ENCODE data around the gene RPS21. TPM values are rescaled to one million over a fixed set of nuclear protein-coding genes. Genes with fewer than 3 reads are reported as not detected.

The RPS21 gene
- 612 and 719 TPM in 2 replicates for total RNA-seq

GRCh38 chr20:62386383-62387218, at the start of gene RPS21:
RPS21 (plus strand) TSS chr20:62387103; CDS start chr20:62387339, 236 bp downstream.
- DNase-seq (ENCODE audit: low read depth in 2 of 2): peak; percentile 84 to 94

GRCh38 chr20:62337558-62338293, 49.2 kb upstream of the RPS21 start:
- DNase-seq (ENCODE audit: low read depth in 2 of 2): no peak

GRCh38 chr20:62338294-62338620, 48.6 kb upstream of the RPS21 start:
- DNase-seq (ENCODE audit: low read depth in 2 of 2): no peak

- DNase-seq (ENCODE audit: low read depth in 2 of 2): no peak
These were observed 47.2 kb upstream of the RPS21 start for GRCh38 chr20:62339647-62340062.

DNA sequence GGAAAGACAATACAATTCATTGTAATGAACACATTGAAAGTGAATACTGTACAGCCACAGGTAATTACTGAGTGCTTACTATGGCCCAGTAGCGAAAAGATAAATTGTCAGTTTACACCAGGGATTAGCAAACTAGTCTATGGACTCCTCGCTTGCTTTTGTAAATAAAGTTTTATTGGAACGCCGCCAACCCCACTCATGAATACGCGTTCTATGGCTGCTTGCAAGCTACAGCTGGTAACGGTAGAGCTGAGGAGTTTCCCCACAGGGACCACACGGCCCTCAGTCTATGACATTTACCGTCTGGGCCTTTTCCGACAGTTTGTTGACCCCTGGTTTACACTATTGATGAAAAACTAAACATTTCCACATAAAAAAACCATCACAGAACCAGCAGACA, 44.0 kb upstream of the RPS21 start:
- DNase-seq (ENCODE audit: low read depth in 2 of 2): no peak

- DNase-seq (ENCODE audit: low read depth in 2 of 2): no peak
These were observed 42.8 kb upstream of the RPS21 start for GRCh38 chr20:62344092-62344491.

DNA sequence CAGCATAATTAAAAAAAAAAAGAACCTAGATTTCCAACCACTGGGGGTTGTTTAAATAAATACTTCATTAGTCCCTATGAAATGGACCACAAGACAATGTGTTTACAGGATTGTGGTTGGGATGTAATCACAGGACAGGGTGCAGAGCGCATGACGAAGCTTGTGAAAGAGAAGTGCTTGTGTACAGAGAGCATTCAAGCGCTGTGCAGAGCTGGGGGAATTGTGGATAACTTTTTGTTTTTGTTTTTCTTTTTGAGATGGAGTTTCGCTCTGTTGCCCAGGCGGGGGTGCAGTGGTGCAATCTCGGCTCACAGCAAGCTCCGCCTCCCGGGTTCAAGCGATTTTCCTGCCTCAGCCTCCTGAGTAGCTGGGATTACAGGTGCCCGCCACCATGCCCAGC, 42.1 kb upstream of the RPS21 start:
- DNase-seq (ENCODE audit: low read depth in 2 of 2): no peak

DNA sequence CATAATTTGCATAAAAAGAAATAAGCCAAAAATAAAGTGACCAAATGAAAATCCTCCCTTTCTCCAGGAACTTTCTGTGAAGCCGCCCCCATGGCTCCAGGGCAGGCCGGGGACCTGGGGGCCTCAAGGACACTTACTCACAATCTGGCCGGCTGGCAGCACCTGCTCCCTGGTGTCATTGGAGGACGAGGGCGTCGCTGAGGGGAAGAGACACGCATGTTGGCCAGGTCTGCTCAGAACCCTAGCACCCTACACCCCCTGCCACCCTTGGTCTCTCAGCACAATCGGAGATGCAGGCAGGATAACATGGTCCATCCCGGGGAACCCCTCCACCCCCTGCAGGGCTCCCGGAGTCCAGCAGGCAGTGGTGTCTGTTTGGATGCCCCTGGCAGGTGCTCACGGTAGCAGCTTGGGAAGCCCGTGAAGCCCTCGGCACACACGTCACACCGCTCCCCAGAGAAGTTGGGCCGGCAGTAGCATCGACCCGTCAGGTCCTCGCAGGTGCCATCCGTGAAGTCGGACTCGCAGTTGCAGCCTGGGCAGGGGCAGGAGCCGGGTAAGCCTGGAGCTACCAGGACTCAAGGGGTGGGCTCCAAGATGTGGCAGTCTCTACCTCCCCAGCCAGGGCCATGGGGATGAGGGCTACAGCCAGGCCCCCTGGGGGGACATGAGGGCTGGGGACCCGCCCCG, 41.1 kb upstream of the RPS21 start:
- DNase-seq (ENCODE audit: low read depth in 2 of 2): no peak

DNA sequence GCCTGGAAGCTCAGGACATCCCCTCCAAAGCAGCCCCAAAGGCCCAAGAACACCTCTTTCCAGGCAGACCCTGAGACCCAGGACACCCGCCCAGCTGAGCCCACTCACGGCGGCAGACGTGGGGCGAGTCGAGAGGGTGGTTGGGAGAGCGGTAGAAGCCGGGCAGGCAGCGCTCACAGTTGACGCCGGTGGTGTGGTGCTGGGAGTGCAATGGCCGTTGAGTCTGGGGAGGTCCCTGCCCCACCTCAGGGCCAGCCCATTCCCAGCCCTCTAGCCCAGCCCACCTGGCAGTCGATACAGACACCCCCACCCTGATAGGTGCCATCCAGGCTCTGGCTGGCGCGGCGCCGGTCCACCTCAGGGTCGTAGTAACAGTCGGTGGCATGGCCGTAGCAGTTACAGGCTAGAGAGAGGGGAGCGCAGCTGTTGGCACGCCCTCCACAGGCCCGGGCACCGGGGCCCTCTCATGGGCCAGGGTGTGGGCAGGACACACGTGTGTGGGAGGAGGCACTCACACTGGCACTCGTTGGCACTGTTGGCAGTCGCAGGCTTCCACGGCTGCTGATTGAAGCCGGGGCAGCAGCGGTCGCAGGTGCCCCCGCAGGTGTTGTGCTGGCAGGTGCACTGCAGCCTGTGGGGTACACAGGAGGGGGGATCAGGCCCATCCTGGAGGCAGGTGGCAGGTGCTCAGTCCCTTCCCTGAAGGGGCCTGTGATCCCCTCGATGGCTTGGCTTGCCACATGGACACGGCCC, 40.3 kb upstream of the RPS21 start:
- DNase-seq (ENCODE audit: low read depth in 2 of 2): no peak

GRCh38 chr20:62347151-62347404, 39.8 kb upstream of the RPS21 start:
- DNase-seq (ENCODE audit: low read depth in 2 of 2): no peak

DNA sequence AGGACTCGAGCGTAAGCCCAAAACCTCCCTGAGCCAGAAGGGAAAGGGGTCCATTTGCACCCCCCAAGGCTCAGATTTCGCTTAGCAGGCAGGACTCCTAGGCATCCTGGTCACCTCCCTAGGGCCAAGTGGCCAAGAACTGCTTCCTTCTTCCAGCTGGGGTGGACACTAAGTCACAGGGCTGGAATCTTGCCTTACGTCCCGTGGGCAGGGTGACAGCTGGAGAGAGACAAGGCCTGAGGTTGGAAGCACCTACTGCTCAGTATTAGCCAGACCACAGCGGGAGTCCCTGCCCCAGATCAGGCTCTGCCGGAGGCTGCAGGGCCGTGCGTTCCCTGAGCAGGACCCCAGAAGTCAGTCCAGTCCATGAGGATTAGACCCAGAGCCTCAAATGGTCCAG, 39.5 kb upstream of the RPS21 start:
- no peak for DNase-seq (ENCODE audit: low read depth in 2 of 2)

GRCh38 chr20:62348604-62349003, 38.3 kb upstream of the RPS21 start:
- no peak for DNase-seq (ENCODE audit: low read depth in 2 of 2)

- no peak for DNase-seq (ENCODE audit: low read depth in 2 of 2)
These were observed 37.3 kb upstream of the RPS21 start for GRCh38 chr20:62349556-62350097.

DNA sequence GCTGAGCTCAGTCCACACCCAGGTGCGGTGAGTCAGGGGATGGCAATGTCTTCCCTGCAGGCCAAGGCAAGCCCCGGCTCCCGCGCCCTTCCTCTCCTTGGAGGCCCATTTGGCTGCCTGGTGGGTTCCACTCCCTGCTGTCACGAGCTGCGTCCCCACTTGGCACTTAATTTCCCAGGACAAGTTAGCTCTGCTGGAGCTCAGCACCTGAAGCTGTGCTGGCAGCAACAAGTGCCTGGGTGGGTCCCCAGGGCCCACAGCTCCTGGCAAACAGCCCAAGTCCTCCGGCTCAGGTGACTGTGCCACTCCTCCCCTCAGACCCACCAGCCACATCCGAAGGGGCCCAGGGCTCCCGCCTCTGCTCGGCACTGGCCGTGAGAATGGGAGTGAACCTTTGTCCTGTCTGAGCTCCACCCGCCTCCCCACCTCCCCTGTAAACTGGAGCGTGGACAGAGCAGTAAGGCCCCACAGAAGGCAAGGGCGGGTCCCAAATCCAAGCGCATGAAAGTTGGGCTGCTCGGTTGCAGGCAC, 36.7 kb upstream of the RPS21 start:
- no peak for DNase-seq (ENCODE audit: low read depth in 2 of 2)

DNA sequence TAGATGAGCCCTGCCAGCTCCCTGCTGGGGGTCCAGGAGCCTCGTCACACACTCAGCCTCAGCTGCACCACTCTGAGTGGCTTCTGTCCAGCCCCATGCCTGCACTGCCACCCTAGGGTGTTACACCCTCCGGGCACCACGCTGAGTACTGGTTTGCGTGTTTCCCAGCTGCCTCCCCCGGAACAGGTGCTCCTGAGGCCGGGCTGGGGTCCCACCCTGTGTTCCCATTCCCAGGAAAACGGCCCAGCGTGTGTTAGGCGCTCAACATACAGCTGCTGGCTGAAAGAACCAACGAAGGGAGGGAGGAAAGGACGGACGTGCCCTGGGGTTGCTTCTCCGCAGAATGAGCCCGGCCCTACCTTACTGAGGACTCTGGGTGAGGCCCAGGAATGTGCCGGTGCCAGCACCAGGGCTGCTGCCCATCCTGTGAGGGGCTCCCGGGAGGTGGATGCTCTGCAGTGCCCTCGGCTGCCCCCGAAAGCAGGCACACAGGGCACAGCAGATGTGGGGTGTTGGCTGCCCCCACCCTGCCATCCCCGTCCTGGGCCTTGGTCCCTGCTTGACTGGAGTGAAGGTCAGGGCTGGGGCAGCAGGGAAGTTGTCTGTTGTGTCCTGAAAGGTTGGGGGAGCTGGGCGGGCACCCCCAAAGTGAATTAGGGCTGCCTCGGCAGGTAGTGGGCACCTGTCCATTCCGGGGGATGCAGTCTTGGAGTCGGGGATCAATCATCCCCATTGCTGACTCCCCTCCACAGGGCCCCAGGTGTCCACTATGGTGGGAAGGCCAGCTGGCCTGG, 36.1 kb upstream of the RPS21 start:
- DNase-seq (ENCODE audit: low read depth in 2 of 2): no peak

DNA sequence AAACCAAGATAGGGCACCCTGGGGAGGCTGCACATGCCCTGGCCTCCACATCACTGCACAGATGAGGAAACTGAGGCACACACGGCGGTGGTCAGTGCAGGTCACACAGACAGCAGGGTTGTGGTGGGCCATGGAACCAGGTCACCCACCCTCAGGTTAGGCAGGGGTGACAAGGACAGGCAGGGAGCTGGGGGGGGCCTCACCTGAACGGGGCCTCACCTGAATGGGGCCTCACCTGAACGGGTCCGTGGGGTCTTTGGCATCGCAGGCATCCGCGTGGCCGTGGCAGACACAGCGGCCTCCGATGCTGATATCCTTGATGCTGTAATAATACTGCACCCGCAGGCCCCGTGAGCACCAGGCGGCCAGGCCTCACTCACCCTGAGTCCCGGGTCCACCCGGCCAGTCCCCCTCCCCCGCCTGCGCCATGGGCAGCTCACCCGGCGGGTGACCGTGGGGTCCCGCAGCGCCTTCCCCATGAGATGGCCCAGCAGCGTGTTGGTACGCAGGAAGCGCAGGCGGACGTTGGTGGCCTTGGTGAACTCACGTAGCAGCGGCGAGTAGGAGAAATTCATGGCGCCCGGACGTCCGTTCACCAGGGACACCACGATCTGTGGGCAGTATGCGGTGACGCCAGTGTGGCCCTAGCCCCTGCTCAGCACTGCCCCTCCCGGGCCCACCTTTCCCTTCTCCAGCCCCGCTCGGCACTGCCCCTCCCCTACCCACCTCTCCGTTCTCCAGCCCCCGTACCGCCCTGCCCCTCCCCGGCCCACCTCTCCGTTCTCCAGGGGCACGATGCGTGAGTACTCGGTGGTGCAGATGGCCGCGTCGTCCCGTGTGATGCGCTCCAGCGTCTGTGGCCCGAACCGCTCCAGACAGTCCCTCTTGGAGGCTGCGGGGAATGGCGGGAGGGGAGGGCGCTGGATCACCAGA, 35.2 kb upstream of the RPS21 start:
- no peak for DNase-seq (ENCODE audit: low read depth in 2 of 2)

GRCh38 chr20:62352402-62353288, 34.3 kb upstream of the RPS21 start:
- no peak for DNase-seq (ENCODE audit: low read depth in 2 of 2)

DNA sequence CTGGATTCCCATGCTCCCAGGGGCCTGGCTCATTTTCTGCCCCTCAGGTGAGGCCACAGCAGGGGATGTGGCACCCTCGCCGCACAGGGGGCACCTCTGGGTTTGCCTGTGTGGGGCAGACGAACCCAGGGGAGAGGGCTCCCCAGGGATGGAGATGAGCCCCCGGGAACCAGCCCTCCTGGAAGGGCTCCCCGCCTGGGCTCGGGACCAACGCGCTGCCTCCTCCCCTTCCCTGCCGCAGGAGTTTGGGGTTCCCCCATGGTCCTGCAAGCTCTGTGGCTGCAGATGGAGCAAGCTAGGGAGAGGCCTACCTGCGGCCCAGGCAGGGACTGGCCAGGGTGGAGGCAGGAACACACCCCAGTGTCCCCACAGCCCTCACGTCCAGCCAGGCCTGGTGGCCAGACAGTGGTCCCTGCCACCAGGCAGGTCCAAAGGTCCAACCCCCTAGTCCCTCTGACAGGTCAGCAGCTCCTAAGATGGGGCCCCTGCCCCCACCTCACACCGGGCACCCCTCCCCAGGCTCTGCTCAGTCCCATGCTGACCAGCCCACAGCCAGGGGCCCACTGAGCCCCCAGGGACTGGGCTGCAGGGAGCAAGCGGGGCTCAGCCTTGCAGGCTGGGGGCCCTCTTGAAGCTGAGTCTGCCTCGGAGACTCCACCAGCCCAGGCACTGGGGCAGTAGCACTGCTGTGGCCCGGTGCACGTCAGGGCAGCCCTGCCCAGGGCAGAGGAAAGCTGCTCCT, 33.4 kb upstream of the RPS21 start:
- DNase-seq (ENCODE audit: low read depth in 2 of 2): no peak

Data from dermis microvascular lymphatic vessel endothelial cell (primary cell).